CD1c-positive myeloid dendritic cell (primary cell): ENCODE data around the gene MT1B.
"Not testable (repeated sequence)": the region's sequence is repeated elsewhere in the genome, so short reads cannot be mapped to it uniquely, and the experiment has no call there.

Experiments used
- DNase-seq: peaks from one replicate; pipeline ENCODE4 v3.0.0-alpha.2; 2016; ENCODE audit errors: extremely low spot score

The MT1B gene

GRCh38 chr16:56667581-56668571 lies 16.2 kb downstream of the MT1B start, which contains the start of gene MT1G:
TSS of gene MT1G (minus strand) at chr16:56668065. CDS start at chr16:56667993, 72 bp downstream.
- DNase-seq, result peak; percentile 78

- no peak for DNase-seq
These were observed 17.5 kb downstream of the MT1B start, which contains the start of gene MT1H for GRCh38 chr16:56669005-56669839. TSS of gene MT1H (plus strand) at chr16:56669814. CDS start at chr16:56669885, 71 bp downstream.

GRCh38 chr16:56669840-56670619 lies 18.3 kb downstream of the MT1B start:
- peak; percentile 45 for DNase-seq

- no peak for DNase-seq
These were observed 18.9 kb downstream of the MT1B start for GRCh38 chr16:56670620-56670934.

- DNase-seq, result peak; percentile 28
These were observed 20.0 kb downstream of the MT1B start for GRCh38 chr16:56671691-56672090.

- DNase-seq, result not testable (repeated sequence)
These were observed 20.5 kb downstream of the MT1B start for GRCh38 chr16:56672171-56672570.

- DNase-seq, result no peak
These were observed 21.3 kb downstream of the MT1B start for GRCh38 chr16:56672761-56673536.

- DNase-seq, result peak; percentile 39
These were observed 22.2 kb downstream of the MT1B start for GRCh38 chr16:56673921-56674320.

GRCh38 chr16:56674570-56674969 lies 22.9 kb downstream of the MT1B start:
- not testable (repeated sequence) for DNase-seq

GRCh38 chr16:56675685-56676210 lies 24.1 kb downstream of the MT1B start:
- DNase-seq, result peak; percentile 41

GRCh38 chr16:56677474-56677873 lies 25.8 kb downstream of the MT1B start:
- DNase-seq, result no peak

GRCh38 chr16:56679078-56679730 lies 27.5 kb downstream of the MT1B start:
- DNase-seq, result no peak

GRCh38 chr16:56679818-56680217 lies 28.1 kb downstream of the MT1B start:
- DNase-seq, result no peak

- DNase-seq, result peak; percentile 92
These were observed 30.4 kb downstream of the MT1B start, which contains the start of gene MT1X for GRCh38 chr16:56681939-56682702. TSS of gene MT1X (plus strand) at chr16:56682470. CDS start at chr16:56682541, 71 bp downstream.

- DNase-seq, result no peak
These were observed 31.2 kb downstream of the MT1B start for GRCh38 chr16:56682703-56683397.

GRCh38 chr16:56683424-56684172 lies 31.9 kb downstream of the MT1B start:
- no peak for DNase-seq

GRCh38 chr16:56684256-56684925 lies 32.7 kb downstream of the MT1B start:
- no peak for DNase-seq
